SIG-M5 treated with dmso at 0.1 percent for 504 hours (cell line): ENCODE measurements around the gene MYO7B.

Experiments used
- DNase-seq: peaks from one replicate; lab custom pipeline; 2025; ENCODE audit not compliant: unreplicated experiment; lab: John Stamatoyannopoulos, UW

The MYO7B gene

DNA sequence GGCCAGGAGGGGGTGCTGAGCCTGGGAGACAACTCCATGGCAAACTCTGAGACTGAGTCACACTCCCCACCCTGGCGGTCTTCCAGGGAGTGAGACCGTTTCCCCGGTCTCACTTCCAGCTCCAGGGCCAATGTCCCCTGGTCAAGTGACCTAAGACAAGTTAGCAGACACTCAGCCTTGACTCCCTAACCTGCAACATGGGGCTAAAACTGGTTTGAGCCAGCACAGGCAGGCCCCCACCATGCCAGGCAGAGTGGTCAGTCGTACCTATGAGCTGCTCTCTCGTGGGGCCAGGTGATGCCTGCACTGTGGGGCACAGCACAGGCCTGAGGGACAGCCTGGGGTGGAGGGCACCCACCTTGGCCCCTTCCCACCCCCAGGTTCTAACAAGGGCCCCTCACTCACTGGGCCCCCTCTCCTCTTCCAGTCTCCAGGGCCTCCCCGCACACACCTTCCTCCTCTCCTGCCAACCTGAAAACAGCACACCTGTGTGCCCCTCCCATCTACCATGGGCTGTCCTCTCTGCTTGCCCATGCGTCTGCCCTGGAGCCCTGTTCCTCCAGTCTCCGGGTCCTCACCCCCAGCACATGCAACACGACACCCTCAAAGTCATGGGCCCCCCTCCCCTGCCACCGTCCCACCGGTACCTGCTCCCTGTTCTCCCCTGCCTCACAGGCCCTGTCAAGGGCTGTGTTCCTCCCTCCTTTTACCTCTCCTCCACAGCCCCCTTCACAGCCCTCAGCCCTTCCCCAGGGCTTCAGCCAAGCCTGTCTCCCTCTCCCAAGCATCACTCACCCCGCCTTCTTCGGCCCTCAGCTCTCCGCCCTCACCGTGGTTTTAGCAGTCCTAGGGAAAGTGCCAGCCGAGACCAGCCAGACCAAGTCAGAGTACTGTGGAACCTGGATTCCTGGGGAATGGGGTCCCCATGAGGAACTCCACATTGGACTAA, 112.0 kb downstream of the MYO7B start:
- no peak for DNase-seq

- no peak for DNase-seq
These were observed 112.8 kb downstream of the MYO7B start for GRCh38 chr2:127648321-127648720.

DNA sequence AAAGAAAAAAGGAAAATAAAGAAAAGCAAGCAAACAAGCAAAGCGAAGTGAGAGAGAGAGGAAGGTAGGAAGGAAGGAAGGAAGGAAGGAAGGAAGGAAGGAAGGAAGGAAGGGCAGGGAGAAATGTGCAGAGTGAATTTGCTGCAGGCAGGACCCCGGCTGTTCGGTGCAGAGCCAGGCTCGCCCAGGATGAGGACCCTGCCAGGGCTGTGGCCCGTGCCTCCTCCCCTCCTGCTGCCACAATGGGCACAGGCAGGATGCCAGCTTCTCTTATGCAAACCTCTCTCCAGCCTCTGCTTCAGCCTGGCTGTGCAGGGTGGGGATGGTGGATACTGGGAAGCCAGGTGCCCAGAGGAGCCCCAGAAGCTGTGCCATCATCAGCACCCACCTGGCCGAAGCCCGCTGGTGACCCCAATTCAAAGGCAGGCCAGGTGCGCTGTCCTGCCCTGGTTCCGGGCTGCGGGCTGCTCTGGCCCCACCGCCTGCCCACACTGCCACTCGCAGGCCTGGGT, 113.7 kb downstream of the MYO7B start:
- DNase-seq: no peak

GRCh38 chr2:127649684-127650040, 114.2 kb downstream of the MYO7B start:
- DNase-seq: peak; percentile 72

DNA sequence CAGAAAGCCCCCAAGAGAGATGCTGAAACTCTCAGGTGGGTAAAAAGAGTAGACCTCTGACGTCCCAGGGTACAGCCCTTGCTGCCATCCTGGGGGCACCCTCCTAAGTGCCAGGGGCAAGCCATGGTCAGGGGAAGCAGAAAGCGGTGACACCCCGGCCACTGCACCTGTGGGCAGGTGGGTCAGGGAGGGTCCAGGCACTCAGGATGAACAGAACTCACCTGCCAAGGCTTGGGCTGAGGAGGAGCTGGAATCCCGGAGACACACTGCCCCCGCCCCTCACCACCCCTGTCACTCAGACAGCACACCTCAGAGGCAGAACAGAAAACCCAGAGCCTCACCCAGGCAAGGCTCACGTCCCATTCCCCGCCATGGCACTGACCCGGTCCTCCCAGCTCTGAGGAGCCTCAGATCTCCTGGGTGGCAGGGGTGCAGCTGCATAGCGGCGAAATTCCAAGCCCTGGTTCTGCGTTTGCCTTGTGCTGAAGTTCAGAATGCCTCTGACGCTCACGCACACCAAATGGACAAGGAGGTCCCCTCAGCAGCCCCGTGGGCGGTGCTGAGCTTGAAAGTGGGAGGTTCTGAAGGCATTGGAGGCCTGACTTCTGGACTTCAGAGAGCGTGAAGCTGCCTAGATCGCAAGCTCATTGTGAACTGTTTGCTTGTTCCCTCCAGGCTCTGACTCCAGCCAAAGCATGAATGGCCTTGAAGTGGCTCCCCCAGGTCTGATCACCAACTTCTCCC, 114.7 kb downstream of the MYO7B start:
- no peak for DNase-seq

DNA sequence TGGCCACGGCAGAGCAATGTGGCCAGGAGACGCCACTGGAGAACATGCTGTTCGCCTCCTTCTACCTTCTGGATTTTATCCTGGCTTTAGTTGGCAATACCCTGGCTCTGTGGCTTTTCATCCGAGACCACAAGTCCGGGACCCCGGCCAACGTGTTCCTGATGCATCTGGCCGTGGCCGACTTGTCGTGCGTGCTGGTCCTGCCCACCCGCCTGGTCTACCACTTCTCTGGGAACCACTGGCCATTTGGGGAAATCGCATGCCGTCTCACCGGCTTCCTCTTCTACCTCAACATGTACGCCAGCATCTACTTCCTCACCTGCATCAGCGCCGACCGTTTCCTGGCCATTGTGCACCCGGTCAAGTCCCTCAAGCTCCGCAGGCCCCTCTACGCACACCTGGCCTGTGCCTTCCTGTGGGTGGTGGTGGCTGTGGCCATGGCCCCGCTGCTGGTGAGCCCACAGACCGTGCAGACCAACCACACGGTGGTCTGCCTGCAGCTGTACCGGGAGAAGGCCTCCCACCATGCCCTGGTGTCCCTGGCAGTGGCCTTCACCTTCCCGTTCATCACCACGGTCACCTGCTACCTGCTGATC, 115.4 kb downstream of the MYO7B start:
- DNase-seq: no peak

DNA sequence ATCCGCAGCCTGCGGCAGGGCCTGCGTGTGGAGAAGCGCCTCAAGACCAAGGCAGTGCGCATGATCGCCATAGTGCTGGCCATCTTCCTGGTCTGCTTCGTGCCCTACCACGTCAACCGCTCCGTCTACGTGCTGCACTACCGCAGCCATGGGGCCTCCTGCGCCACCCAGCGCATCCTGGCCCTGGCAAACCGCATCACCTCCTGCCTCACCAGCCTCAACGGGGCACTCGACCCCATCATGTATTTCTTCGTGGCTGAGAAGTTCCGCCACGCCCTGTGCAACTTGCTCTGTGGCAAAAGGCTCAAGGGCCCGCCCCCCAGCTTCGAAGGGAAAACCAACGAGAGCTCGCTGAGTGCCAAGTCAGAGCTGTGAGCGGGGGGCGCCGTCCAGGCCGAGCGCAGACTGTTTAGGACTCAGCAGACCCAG, 115.9 kb downstream of the MYO7B start:
- no peak for DNase-seq

GRCh38 chr2:127651971-127652550, 116.6 kb downstream of the MYO7B start:
- DNase-seq: no peak

- no peak for DNase-seq
These were observed 117.4 kb downstream of the MYO7B start for GRCh38 chr2:127652786-127653357.

- DNase-seq: no peak
These were observed 118.1 kb downstream of the MYO7B start for GRCh38 chr2:127653421-127654083.

- no peak for DNase-seq
These were observed 118.8 kb downstream of the MYO7B start for GRCh38 chr2:127654084-127654837.

GRCh38 chr2:127654838-127655175, 119.3 kb downstream of the MYO7B start:
- DNase-seq: no peak

DNA sequence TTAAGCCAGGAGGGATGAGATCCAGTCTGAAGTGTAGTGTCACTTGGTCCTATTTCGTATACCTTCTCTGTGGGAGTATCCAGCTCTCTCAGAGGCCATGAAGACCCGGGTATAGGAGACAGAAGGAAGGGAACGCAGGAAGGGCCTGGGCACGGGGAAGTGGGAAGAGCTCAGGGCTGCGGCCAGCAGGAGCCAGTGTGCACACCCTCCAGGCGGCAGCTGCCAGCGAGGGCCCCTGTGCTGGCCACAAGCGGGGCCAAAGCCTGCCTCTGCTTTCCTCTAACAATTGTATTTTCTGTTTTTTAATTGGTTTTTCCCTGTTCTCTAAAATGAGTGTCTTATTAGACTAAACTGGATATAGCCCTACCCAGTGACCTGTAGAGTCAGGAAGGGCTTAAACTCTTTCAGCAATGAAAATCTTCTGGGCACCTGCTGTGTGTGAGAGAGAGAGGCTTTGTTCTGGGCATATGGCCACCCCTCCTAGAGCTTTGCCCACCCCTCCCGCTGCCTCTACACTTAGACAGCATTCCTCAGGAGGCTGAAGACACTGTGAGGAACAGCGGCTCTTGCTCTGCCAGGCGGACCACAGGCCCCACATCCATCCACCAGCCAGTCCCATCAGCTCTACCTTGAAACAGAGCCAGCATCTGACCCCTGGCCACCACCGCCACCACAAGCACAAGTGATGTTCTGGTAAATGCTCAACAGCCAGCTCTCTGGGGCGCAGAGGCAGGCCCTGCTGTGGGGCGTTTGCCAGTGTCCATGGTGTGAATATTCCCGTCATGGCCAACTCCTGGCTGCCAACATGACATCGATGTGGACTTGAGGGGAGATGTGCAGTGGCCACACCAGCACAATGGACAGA, 120.0 kb downstream of the MYO7B start:
- DNase-seq: no peak

DNA sequence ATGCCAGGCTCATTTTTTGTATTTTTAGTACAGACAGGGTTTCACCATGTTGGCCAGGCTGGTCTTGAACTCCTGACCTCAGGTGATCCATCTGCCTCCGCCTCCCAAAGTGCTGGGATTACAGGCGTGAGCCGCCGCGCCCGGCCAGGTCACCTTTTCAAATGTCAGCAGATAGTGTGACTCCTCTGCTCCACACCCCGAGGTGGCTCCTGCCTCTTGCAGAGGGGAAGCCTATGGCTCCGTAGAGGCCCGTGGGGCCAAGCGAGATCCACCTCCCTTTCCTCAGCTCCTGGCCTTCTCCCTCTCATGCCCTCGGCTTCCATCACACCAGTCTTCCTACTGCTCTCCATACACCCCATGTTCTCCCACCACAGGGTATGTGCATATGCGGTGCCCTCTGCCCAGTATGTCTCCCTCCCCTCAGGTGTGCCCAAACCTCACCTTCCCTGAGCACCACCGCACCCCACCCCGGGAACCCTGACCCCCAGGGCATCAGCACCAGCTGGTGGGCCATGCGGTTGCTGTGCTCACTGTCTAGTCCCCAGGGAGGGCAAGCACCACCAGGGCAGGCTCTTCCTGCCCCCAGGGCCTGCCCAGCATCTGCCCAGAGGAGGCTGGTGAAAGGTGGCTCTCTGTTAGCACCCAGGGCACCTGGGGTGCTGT, 121.2 kb downstream of the MYO7B start:
- DNase-seq: no peak

DNA sequence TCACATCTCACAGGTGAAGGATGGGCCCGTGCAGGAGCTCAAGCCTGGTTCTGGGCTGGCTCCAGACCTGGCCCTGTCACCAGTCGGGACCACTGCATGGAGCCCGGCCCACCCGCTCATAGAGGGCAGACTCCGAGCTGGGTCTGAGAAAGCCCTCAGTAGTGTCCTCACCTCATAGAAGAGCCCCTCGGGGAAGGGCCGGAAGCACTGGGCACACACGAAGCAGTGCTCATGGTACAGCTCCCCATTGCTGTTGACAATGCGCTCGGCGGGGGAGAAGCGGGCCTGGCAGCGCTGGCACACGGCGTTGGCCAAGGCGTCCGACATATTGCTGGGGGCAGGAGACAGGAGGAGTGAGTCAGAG, 121.7 kb downstream of the MYO7B start:
- no peak for DNase-seq

DNA sequence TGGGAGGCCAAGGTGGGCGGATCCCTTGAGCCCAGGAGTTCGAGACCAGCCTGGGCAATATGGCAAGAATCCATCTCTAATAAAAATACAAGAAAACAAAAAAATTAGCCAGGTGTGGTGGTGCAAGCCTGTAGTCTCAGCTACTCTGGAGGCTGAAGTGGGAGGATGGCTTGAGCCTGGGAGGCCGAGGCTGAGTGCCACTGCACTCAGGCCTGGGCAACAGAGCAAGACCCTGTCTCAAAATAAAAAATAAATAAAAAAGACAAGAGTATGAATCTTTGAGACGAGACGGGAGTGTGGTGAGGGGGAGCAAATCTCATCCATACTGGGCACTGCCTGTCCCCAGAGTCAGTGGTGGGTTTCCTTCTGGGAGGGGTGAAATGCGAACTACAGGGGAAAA, 122.7 kb downstream of the MYO7B start:
- no peak for DNase-seq

- no peak for DNase-seq
These were observed 123.3 kb downstream of the MYO7B start for GRCh38 chr2:127658641-127659407.
